AG04449 (cell line): Measurements from ENCODE around the gene CRELD2.

Experiments used
- CTCF ChIA-PET: fragments of 350-600 bp; formaldehyde crosslinking; extraction: SDS; loops from one replicate; lab custom pipeline; 2021; ENCODE audit warnings: antibody characterized with exemption; lab: Yijun Ruan, JAX
- POLR2A ChIA-PET: fragments of 400-600, 350-600 bp; formaldehyde crosslinking; extraction: SDS; loops from one replicate; lab custom pipeline; 2020; ENCODE audit warnings: antibody characterized with exemption, inconsistent platforms; lab: Yijun Ruan, JAX
- DNase-seq: peaks from one replicate; pipeline ENCODE4 v3.0.0-alpha.2; 2010; ENCODE audit warnings: low read depth, low spot score
- H3K4me3 ChIP-seq: 2 replicates; pipeline ENCODE4 v1.5.1; 2011; ENCODE audit warnings: low read depth, mild to moderate bottlenecking, control low read depth, low read length
- TF ChIP-seq, protein P1 (sequence below): IDR thresholded peaks from one replicate; pipeline ENCODE4 v1.5.1; 2011; ENCODE audit warnings: mild to moderate bottlenecking, moderate library complexity, low read length, control low read depth, inconsistent platforms; ENCODE audit not compliant: insufficient read depth; ENCODE audit errors: missing control alignments

The CRELD2 gene

DNA sequence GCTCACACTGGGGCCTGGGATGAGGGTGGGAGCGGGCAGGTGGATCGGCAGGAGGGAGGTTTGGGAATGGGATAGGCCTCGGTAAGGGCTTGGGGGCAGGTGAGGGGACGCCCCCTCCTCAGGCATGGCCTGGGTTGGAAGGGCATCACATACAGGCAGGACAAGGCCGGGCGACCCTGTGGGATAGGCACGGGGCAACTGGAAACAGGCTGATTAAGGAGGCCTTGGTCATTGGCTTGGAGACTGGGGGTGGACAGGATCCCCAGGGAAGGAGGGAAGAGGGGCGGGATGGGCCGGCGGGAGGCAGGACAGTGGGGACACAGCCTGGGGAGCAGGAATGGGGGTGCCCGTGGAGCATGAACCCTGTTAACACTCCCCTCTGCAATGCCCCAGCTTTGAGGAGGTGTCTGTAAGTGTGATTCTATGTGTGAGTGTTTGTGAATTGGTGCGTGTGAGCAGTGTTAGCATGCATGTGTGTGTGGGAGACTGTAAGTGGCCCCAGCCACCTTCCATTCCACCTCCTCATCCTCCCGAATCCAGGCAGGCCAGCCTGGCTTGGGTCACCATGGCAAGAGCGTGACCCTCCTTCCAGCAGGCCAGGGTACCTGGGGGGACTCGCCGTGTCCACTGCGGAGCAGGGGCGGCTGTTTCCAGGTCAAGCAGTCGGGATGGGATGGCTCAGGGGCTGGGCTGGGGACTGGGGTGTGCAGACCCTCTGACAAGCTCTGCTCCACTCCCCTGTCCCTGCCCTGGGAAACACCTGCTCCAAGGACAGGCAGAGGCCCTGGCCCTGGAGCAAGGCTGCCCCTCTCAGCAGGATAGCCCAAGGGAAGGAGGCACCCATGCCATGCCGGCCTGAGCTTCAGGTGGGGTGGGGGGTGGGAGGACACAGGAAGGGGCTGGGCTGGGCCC, 38.7 kb downstream of the CRELD2 start:
- TF ChIP-seq, protein P1, sequence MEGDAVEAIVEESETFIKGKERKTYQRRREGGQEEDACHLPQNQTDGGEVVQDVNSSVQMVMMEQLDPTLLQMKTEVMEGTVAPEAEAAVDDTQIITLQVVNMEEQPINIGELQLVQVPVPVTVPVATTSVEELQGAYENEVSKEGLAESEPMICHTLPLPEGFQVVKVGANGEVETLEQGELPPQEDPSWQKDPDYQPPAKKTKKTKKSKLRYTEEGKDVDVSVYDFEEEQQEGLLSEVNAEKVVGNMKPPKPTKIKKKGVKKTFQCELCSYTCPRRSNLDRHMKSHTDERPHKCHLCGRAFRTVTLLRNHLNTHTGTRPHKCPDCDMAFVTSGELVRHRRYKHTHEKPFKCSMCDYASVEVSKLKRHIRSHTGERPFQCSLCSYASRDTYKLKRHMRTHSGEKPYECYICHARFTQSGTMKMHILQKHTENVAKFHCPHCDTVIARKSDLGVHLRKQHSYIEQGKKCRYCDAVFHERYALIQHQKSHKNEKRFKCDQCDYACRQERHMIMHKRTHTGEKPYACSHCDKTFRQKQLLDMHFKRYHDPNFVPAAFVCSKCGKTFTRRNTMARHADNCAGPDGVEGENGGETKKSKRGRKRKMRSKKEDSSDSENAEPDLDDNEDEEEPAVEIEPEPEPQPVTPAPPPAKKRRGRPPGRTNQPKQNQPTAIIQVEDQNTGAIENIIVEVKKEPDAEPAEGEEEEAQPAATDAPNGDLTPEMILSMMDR = no peak
- no peak for DNase-seq
- CTCF ChIA-PET = no interaction called here
- POLR2A ChIA-PET = no interaction called here
- H3K4me3 ChIP-seq = no peak overlapping the region

DNA sequence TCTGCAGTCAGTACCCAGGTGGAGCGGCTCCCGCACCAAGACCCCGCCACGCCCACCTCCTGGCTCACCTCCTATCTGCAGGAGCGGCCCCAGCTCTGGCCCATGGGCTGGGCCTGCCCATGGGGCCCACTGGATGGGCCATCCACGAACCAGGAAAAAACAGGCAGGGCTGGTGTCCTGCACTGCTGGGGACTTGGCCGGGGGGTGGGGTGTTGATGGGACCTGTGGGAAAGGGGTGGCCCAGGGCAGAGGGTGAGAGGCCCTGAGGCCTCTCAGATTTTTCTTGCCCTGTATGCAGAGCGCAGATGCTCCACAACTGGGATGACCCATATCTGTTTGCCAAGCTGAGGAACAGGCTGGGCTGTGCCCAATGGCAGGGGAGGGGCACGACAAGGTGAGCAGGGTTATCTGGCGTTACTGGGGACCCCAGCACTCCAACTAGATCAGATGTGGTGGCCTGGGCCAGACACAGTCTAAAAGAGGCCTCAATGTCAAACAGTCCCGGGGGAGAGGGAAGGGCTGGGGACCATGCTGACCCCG, 39.5 kb downstream of the CRELD2 start:
- TF ChIP-seq, protein P1 = no peak
- POLR2A ChIA-PET = no interaction called here

DNA sequence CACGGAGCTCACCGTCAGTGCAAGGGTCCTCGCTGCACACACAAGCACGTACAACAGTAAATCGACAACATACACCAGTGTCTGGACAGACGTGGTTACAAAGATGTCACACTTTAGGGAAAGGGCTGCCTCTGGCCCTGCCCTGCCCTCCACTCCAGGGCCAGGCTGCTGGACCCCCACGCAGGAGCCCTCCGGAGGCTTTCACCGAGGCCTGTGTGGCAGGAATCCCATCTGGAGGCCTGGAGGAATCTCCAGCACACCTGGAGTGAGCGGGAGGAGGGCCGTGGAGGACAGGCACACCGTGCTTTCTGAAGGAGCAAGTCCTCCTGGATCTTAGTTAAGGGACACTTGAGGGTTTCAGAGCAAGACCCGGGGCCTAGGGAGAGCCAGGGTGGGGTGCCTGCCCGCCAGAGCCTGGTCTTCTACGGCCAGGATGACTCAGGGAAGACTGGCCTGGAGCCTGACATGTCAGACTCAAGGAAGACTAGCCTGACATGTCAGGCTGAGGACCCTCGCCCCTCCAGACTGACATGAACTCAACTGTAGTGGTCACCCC, 40.0 kb downstream of the CRELD2 start:
- TF ChIP-seq, protein P1 = no peak
- CTCF ChIA-PET = no interaction called here

More for the DNA sequence above, 39.5 kb downstream of the CRELD2 start:
- no peak overlapping the region for H3K4me3 ChIP-seq
- DNase-seq = no peak
- CTCF ChIA-PET = no interaction called here

DNA sequence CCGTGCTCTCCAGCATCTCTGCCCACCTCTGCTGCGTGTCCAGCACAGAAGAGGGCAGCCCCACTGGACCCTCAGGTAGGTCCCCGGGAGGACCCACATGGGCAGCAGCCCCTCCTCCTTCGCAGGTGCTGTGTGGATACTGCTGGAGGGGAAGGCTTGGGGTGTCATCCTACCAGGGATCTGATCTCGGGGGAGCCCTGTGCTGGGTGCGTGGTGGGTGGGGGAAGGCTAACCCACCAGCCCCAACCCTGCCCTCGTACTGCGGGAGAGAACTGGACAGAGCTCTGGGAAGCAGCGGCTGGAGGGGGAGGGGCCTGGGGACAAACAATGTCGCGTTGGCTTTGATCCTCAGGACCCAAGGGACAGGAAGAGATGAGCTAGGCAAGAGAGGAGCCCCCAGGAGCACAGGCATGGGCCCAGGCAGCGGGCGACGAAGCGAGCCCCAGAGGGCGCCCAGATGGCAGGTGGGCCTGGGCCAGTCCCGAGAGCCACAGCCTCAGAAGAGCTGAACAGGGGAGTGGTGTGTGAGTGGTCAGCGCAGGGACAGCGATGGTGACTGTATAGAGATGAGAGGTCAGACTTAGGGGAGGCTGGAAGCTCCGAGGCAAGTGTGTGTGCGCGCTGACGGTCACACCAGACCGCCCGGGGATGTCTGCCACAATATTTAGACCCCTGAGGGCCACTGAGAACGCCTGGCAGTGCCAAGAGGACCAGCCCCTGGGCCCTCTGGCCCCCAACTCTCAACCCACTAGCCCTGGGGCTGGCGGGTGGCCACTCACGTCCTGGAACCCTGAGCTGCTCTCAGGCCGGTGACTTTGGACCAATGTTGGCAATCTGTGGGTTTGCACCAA, 40.7 kb downstream of the CRELD2 start:
- TF ChIP-seq, protein P1 = no peak
- POLR2A ChIA-PET = no interaction called here
- no peak for DNase-seq
- CTCF ChIA-PET = no interaction called here
- H3K4me3 ChIP-seq = peak overlapping the region; percentile 79

More for the DNA sequence above, 40.0 kb downstream of the CRELD2 start:
- no peak overlapping the region for H3K4me3 ChIP-seq
- POLR2A ChIA-PET = no interaction called here
- no peak for DNase-seq

DNA sequence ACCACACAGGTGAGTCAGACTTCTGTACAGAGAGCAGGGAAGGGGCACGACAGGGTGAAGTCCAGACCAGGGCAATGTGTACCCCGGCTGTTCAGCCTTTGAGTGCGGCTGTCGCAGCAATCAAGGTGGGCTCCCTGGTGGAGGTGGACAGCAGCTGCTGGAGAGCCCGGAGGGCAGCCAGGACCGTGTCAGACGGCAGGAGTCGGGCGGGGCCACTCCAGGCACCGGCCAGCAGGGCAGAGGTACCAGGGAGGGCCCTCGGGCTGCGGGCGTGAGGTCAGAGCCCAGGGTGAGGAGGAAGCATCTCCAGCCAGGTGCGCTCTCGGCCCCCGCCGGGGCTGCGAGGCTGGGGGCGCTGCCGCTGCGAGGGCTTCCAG, 41.3 kb downstream of the CRELD2 start:
- CTCF ChIA-PET = no interaction called here
- TF ChIP-seq, protein P1 = no peak
- POLR2A ChIA-PET = interaction anchor here (1.1 kb wide), 3 partner anchors 11 to 71 kb away, joined by 3 to 5 read pairs (median 3); no protein-coding TSS in a partner anchor
- DNase-seq = no peak
- H3K4me3 ChIP-seq = peak overlapping the region; percentile 79
